HCT116 (cell line): ENCODE results near the gene TTF1. TPM values are rescaled to one million over a fixed set of nuclear protein-coding genes. Genes with fewer than 3 reads are reported as not detected.

Experiments used
- ATAC-seq: fragments of 200-7000 bp; cut with Tn5 transposase; 2 replicates; pipeline ENCODE4 v1.9.1; 2020; ENCODE audit warnings: mild to moderate bottlenecking, moderate library complexity
- BruUV-seq: library from RNA; stranded (reverse); fragments of 400-500 nt; replicated peaks from 2 replicates; lab custom pipeline; 2021; lab: Mats Ljungman, UMichigan
- CTCF ChIA-PET: fragments of 300-600 bp; sonication (Branson Sonifier 250); formaldehyde crosslinking; loops from one replicate; lab custom pipeline; 2021; ENCODE audit warnings: antibody characterized with exemption; lab: Charles Lee
- POLR2A ChIA-PET: fragments of 300-600, 350-600 bp; sonication (Branson Sonifier 250); formaldehyde crosslinking; loops from one replicate; lab custom pipeline; 2021; ENCODE audit warnings: antibody characterized with exemption; lab: Charles Lee
- RAD21 ChIA-PET, 2 experiments: fragments of 300-600 bp; sonication (Branson Sonifier 250); formaldehyde crosslinking; loops; one replicate each; lab custom pipeline; 2023; ENCODE audit warnings: low total read pairs in 2 of 2; ENCODE audit not compliant: uncharacterized antibody in 2 of 2, unreplicated experiment in 2 of 2, low non-redundant PET in 1 of 2; lab: Charles Lee
- DNase-seq: peaks from one replicate; pipeline ENCODE4 v3.0.0-alpha.2; 2010; ENCODE audit warnings: low read depth, low spot score
- H2AFZ ChIP-seq: fragments of 200-600 bp; shearing (Covaris generic), sonication (generic); 2 replicates; pipeline ENCODE4 v1.6.1; 2017; ENCODE audit warnings: low read depth, mixed run types, mixed read lengths, antibody characterized with exemption, low read length; ENCODE audit not compliant: poor library complexity, severe bottlenecking
- H3K27ac ChIP-seq: 2 replicates; pipeline ENCODE4 v1.5.1; 2012; ENCODE audit warnings: low read depth, low read length
- H3K27me3 ChIP-seq: fragments of 200-600 bp; sonication (generic); 2 replicates; pipeline ENCODE4 v1.6.1; 2016; ENCODE audit warnings: mixed run types, low read length, mixed read lengths; ENCODE audit not compliant: insufficient read depth
- H3K36me3 ChIP-seq, 2 experiments: fragments of 200-500 bp in 1 of 2; fragments of 200-600 bp in 1 of 2; sonication (Bioruptor generic) in 1 of 2; sonication (generic) in 1 of 2; 2 replicates each; pipeline versions ENCODE4 v1.5.1 to v1.6.1; 2014 to 2016; ENCODE audit warnings: low read length in 2 of 2, inconsistent platforms in 1 of 2, mixed read lengths in 1 of 2, mixed run types in 1 of 2; ENCODE audit not compliant: insufficient read depth in 2 of 2, control insufficient read depth in 1 of 2
- H3K4me1 ChIP-seq, 2 experiments: fragments of 200-600 bp in 1 of 2; sonication (generic) in 1 of 2; 2 replicates each; pipeline versions ENCODE4 v1.5.1 to v1.6.1; 2012 to 2017; ENCODE audit warnings: low read length in 2 of 2, inconsistent platforms in 1 of 2, mild to moderate bottlenecking in 1 of 2, mixed read lengths in 1 of 2, mixed run types in 1 of 2, moderate library complexity in 1 of 2; ENCODE audit not compliant: insufficient read depth in 2 of 2, control insufficient read depth in 1 of 2
- H3K4me2 ChIP-seq: fragments of 200-600 bp; sonication (generic); 2 replicates; pipeline ENCODE4 v1.6.1; 2017; ENCODE audit warnings: mixed run types, low read length, mixed read lengths
- H3K4me3 ChIP-seq, 2 experiments: fragments of 200-600 bp in 1 of 2; sonication (generic) in 1 of 2; replicated peaks in 1 of 2; 2 replicates each; pipeline ENCODE4 v1.5.1; 2011 to 2016; ENCODE audit warnings: low read length in 2 of 2, control low read depth in 1 of 2, low read depth in 1 of 2, mild to moderate bottlenecking in 1 of 2, mixed read lengths in 1 of 2, mixed run types in 1 of 2
- H3K79me2 ChIP-seq: fragments of 200-600 bp; sonication (generic); 2 replicates; pipeline ENCODE4 v1.6.1; 2017; ENCODE audit warnings: mild to moderate bottlenecking, mixed run types, low read length, moderate library complexity, mixed read lengths; ENCODE audit not compliant: insufficient read depth
- H3K9ac ChIP-seq: fragments of 200-600 bp; sonication (generic); 2 replicates; pipeline ENCODE4 v1.6.1; 2016; ENCODE audit warnings: low read length, mixed read lengths
- H3K9me2 ChIP-seq: fragments of 200-600 bp; sonication (generic), shearing (Covaris generic); 2 replicates; pipeline ENCODE4 v1.6.1; 2017; ENCODE audit warnings: mixed run types, mild to moderate bottlenecking, moderate library complexity; ENCODE audit not compliant: insufficient read depth
- H3K9me3 ChIP-seq, 2 experiments: fragments of 200-500 bp in 1 of 2; fragments of 200-600 bp in 1 of 2; sonication (Bioruptor generic) in 1 of 2; sonication (generic) in 1 of 2; 2 replicates each; pipeline ENCODE4 v1.6.1; 2014 to 2017; ENCODE audit warnings: low read length in 2 of 2, mixed read lengths in 2 of 2, inconsistent platforms in 1 of 2, low read depth in 1 of 2, mild to moderate bottlenecking in 1 of 2, mixed run types in 1 of 2, moderate library complexity in 1 of 2; ENCODE audit not compliant: control insufficient read depth in 1 of 2, insufficient read depth in 1 of 2
- H4K20me1 ChIP-seq: fragments of 200-600 bp; sonication (generic), shearing (Covaris generic); 2 replicates; pipeline ENCODE4 v1.6.1; 2017; ENCODE audit warnings: mixed run types, mild to moderate bottlenecking, moderate library complexity; ENCODE audit not compliant: insufficient read depth
- JUND ChIP-seq: IDR thresholded peaks from 2 replicates; pipeline ENCODE4 v1.6.1; 2012
- SIN3A ChIP-seq: IDR thresholded peaks from 2 replicates; pipeline ENCODE4 v1.6.1; 2012; ENCODE audit warnings: low read depth
- SP1 ChIP-seq: IDR thresholded peaks from 2 replicates; pipeline ENCODE4 v1.6.1; 2012; ENCODE audit warnings: low read depth
- TCF7L2 ChIP-seq: IDR thresholded peaks from 2 replicates; pipeline ENCODE4 v1.7.0; 2011; ENCODE audit warnings: borderline replicate concordance, inconsistent platforms; ENCODE audit not compliant: insufficient read depth, insufficient read length; ENCODE audit errors: extremely low read depth
- YY1 ChIP-seq: IDR thresholded peaks from 2 replicates; pipeline ENCODE4 v1.6.1; 2011; ENCODE audit warnings: low read length, low read depth, moderate library complexity, mild to moderate bottlenecking; ENCODE audit not compliant: insufficient replicate concordance; ENCODE audit errors: extremely low read depth
- intact Hi-C: fragments of 100-400 bp; cut with micrococcal nuclease; formaldehyde crosslinking; loops from 2 replicates; pipeline ENCODE4 v1.10.0; 2022
- total RNA-seq: library from RNA; stranded (reverse); gene quantifications from one replicate; pipeline ENCODE4 v1.2.1, GENCODE V29; 2021; ENCODE audit not compliant: unreplicated experiment
- TF ChIP-seq, protein P1 (sequence below): IDR thresholded peaks from 2 replicates; pipeline ENCODE4 v1.6.1; 2012; ENCODE audit warnings: low read depth
- TF ChIP-seq, protein P2 (sequence below): IDR thresholded peaks from 2 replicates; pipeline ENCODE4 v1.6.1; 2012
- TF ChIP-seq, protein P3 (sequence below), 3 experiments: fragments of 200-600 bp in 1 of 3; sonication (generic) in 1 of 3; IDR thresholded peaks in 2 of 3; conservative IDR thresholded peaks in 1 of 3; 2 replicates each; pipeline ENCODE4 v1.5.1; 2012 to 2017; ENCODE audit warnings: low read depth in 2 of 3, low read length in 2 of 3, antibody characterized with exemption in 1 of 3, borderline replicate concordance in 1 of 3, control low read depth in 1 of 3, mild to moderate bottlenecking in 1 of 3, mixed read lengths in 1 of 3, mixed run types in 1 of 3, moderate library complexity in 1 of 3; ENCODE audit not compliant: insufficient read depth in 1 of 3

The TTF1 gene
- total RNA-seq, 1 experiment from 2014 or later: 14.5 TPM

DNA sequence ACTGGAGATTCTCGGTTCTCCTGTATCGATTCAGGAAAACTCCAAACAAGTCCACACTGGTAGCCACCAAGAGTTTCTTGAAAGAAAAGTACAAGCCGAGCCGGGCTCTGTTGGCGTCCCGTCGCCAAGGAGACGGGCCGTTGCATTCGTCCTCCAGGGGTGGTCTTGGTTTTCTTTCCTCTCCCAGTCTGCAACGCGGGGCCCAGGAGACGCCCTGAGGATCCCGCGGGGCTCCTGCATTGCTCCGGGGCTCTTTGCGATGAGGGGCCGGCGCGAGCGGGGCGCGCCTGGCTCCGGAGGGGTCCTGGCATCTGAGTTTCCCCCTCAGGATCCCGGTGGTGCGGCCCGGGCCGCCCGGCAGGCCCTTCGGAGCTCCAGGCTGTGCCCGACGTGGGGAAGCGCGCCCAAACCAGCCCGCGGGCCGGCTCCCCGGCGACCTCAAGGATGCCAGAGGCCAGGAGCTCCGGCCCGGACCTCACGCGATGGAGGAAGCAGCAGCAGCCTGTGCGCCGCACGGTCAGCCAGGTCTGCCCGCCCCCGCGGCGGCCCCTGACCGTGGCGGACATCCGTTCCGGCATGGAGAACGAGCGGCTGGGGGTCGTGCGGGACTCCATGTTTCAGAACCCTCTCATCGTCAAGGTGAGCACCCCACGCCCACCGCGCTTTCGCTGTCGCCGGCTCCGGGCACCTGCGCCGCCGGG is 3.3 kb upstream of the TTF1 start, which contains the start of gene CFAP77:
CFAP77 (plus strand) TSS at position 384 of the 701 bp plus-strand sequence; CDS start at position 445, 61 bp downstream.
- ATAC-seq: peak; percentile 66
- Histone ChIP-seq H4K20me1 (no peaks in the 10 kb centered on the region), H3K79me2 (peaks cover 13% of the 10 kb centered on the region), H3K4me2 (peak within 1 kb of the TSS; percentile 91), H2AFZ (peak within 1 kb of the TSS; percentile 95), H3K9me3 (no peaks in the 10 kb centered on the region)
- CTCF ChIA-PET: interaction anchor here (0.6 to 1.0 kb wide), 5 partner anchors 9 to 997 kb away, joined by 3 to 5 read pairs (median 4); no protein-coding TSS in a partner anchor
- TF ChIP-seq SIN3A (no peak), YY1 (no peak), JUND (peak; percentile 64), SP1 (peak; percentile 62), TCF7L2 (no peak)
- TF ChIP-seq, protein P1, sequence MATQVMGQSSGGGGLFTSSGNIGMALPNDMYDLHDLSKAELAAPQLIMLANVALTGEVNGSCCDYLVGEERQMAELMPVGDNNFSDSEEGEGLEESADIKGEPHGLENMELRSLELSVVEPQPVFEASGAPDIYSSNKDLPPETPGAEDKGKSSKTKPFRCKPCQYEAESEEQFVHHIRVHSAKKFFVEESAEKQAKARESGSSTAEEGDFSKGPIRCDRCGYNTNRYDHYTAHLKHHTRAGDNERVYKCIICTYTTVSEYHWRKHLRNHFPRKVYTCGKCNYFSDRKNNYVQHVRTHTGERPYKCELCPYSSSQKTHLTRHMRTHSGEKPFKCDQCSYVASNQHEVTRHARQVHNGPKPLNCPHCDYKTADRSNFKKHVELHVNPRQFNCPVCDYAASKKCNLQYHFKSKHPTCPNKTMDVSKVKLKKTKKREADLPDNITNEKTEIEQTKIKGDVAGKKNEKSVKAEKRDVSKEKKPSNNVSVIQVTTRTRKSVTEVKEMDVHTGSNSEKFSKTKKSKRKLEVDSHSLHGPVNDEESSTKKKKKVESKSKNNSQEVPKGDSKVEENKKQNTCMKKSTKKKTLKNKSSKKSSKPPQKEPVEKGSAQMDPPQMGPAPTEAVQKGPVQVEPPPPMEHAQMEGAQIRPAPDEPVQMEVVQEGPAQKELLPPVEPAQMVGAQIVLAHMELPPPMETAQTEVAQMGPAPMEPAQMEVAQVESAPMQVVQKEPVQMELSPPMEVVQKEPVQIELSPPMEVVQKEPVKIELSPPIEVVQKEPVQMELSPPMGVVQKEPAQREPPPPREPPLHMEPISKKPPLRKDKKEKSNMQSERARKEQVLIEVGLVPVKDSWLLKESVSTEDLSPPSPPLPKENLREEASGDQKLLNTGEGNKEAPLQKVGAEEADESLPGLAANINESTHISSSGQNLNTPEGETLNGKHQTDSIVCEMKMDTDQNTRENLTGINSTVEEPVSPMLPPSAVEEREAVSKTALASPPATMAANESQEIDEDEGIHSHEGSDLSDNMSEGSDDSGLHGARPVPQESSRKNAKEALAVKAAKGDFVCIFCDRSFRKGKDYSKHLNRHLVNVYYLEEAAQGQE: no peak
- TF ChIP-seq, protein P2, sequence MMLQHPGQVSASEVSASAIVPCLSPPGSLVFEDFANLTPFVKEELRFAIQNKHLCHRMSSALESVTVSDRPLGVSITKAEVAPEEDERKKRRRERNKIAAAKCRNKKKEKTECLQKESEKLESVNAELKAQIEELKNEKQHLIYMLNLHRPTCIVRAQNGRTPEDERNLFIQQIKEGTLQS: no peak
- TF ChIP-seq, protein P3, sequence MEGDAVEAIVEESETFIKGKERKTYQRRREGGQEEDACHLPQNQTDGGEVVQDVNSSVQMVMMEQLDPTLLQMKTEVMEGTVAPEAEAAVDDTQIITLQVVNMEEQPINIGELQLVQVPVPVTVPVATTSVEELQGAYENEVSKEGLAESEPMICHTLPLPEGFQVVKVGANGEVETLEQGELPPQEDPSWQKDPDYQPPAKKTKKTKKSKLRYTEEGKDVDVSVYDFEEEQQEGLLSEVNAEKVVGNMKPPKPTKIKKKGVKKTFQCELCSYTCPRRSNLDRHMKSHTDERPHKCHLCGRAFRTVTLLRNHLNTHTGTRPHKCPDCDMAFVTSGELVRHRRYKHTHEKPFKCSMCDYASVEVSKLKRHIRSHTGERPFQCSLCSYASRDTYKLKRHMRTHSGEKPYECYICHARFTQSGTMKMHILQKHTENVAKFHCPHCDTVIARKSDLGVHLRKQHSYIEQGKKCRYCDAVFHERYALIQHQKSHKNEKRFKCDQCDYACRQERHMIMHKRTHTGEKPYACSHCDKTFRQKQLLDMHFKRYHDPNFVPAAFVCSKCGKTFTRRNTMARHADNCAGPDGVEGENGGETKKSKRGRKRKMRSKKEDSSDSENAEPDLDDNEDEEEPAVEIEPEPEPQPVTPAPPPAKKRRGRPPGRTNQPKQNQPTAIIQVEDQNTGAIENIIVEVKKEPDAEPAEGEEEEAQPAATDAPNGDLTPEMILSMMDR (IDR thresholded peaks at IDR 0.05 in 2 of 3, conservative IDR thresholded peaks at IDR 0.05 in 1 of 3; ENCODE audit: borderline replicate concordance in 1 of 3, insufficient read depth in 1 of 3, low read depth in 2 of 3, low read length in 2 of 3): no peak
- TF ChIP-seq, all 23 proteins: peak for 2
- Histone ChIP-seq H3K9me2 (no peaks in the 10 kb centered on the region), H3K4me1 (peaks cover 23 to 40% of the 10 kb centered on the region in 2 experiments), H3K36me3 (no peaks in the 10 kb centered on the region), H3K27me3 (peaks cover 3% of the 10 kb centered on the region; the same call in 1 of the 2 replicates), H3K4me3 (peak within 1 kb of the TSS; percentile 51 to 63), H3K27ac (peak within 1 kb of the TSS; percentile 63; the same call in 1 of the 2 replicates), H3K9ac (peak within 1 kb of the TSS; percentile 61)
- no TSS peak for BruUV-seq
- RAD21 ChIA-PET: interaction anchor here in 1 of 2 experiments (1.0 kb wide), 1 partner anchor 97 kb away, joined by 4 read pairs; no protein-coding TSS in a partner anchor
- POLR2A ChIA-PET: interaction anchor here (0.8 kb wide), 1 partner anchor 563 kb away, joined by 6 read pairs; no protein-coding TSS in a partner anchor
- intact Hi-C loops: loop anchor here (2.0 kb wide), 3 partner anchors 97 to 563 kb away; no protein-coding TSS in a partner anchor
- DNase-seq: peak; percentile 26
